Central memory CD8-positive, alpha-beta T cell (primary cell): ENCODE measurements around the gene KIAA0232.
"Not testable (repeated sequence)": the region's sequence is repeated elsewhere in the genome, so short reads cannot be mapped to it uniquely, and the experiment has no call there.

ENCODE experiments used
- ATAC-seq: fragments of 150-1000 bp; cut with Tn5 transposase; replicated peaks from 2 replicates; pipeline ENCODE4 v1.10.0; 2022; ENCODE audit warnings: mild to moderate bottlenecking, moderate FRiP score, moderate number of reproducible peaks; ENCODE audit not compliant: poor library complexity, severe bottlenecking; ENCODE audit errors: extremely low read depth
- DNase-seq, 2 donors: peaks; one replicate each; pipeline ENCODE4 v3.0.0; 2021; ENCODE audit warnings: low spot score in 2 of 2
- H3K27ac Mint-ChIP-seq: one replicate; pipeline ENCODE4 v1.8.0; 2022; ENCODE audit warnings: low read depth, mild to moderate bottlenecking, moderate library complexity, mixed read lengths
- H3K27me3 Mint-ChIP-seq: one replicate; pipeline ENCODE4 v1.8.0; 2022; ENCODE audit warnings: mixed read lengths
- H3K36me3 Mint-ChIP-seq: one replicate; pipeline ENCODE4 v1.8.0; 2022; ENCODE audit warnings: mild to moderate bottlenecking, moderate library complexity, mixed read lengths; ENCODE audit not compliant: insufficient read depth
- H3K4me1 Mint-ChIP-seq: one replicate; pipeline ENCODE4 v1.8.0; 2022; ENCODE audit warnings: mixed read lengths
- H3K4me3 Mint-ChIP-seq: one replicate; pipeline ENCODE4 v1.8.0; 2022; ENCODE audit warnings: mild to moderate bottlenecking, moderate library complexity, mixed read lengths
- H3K9me3 Mint-ChIP-seq: one replicate; pipeline ENCODE4 v1.8.0; 2022; ENCODE audit warnings: mixed read lengths

Gene KIAA0232

GRCh38 chr4:6788123-6788522, 5.6 kb downstream of the KIAA0232 start:
- Mint-ChIP-seq H3K36me3 (peaks cover 23% of the 10 kb centered on the region), H3K4me1 (peaks cover 48% of the 10 kb centered on the region), H3K9me3 (no peaks in the 10 kb centered on the region), H3K27ac (peak overlapping the region; percentile 79), H3K27me3 (no peaks in the 10 kb centered on the region), H3K4me3 (peak overlapping the region; percentile 46)
- DNase-seq (no peak), ATAC-seq (no peak)

GRCh38 chr4:6791245-6791644, 8.7 kb downstream of the KIAA0232 start:
- not testable (repeated sequence) for H3K9me3 Mint-ChIP-seq, ATAC-seq, H3K27me3 Mint-ChIP-seq, H3K27ac Mint-ChIP-seq, H3K4me3 Mint-ChIP-seq, DNase-seq
- peaks cover 24% of the 10 kb centered on the region for H3K36me3 Mint-ChIP-seq
- peaks cover 50% of the 10 kb centered on the region for H3K4me1 Mint-ChIP-seq

GRCh38 chr4:6791796-6792195, 9.3 kb downstream of the KIAA0232 start:
- not testable (repeated sequence) for H3K27me3 Mint-ChIP-seq, ATAC-seq, H3K4me3 Mint-ChIP-seq, DNase-seq, H3K9me3 Mint-ChIP-seq
- Mint-ChIP-seq H3K4me1 (peaks cover 54% of the 10 kb centered on the region), H3K36me3 (peaks cover 22% of the 10 kb centered on the region), H3K27ac (peak overlapping the region; percentile 37)

- Mint-ChIP-seq H3K9me3 (no peaks in the 10 kb centered on the region), H3K36me3 (peaks cover 18% of the 10 kb centered on the region), H3K4me1 (peaks cover 56% of the 10 kb centered on the region), H3K27me3 (no peaks in the 10 kb centered on the region), H3K4me3 (no peak overlapping the region), H3K27ac (no peak overlapping the region)
- ATAC-seq (no peak), DNase-seq (no peak)
These were observed 11.7 kb downstream of the KIAA0232 start for GRCh38 chr4:6794189-6794588.

- DNase-seq (no peak), ATAC-seq (no peak)
- H3K27me3 Mint-ChIP-seq: no peaks in the 10 kb centered on the region
- no peak overlapping the region for H3K27ac Mint-ChIP-seq
- peaks cover 64% of the 10 kb centered on the region for H3K4me1 Mint-ChIP-seq
- peaks cover 14% of the 10 kb centered on the region for H3K36me3 Mint-ChIP-seq
- H3K9me3 Mint-ChIP-seq: no peaks in the 10 kb centered on the region
- H3K4me3 Mint-ChIP-seq: no peak overlapping the region
These were observed 13.3 kb downstream of the KIAA0232 start for GRCh38 chr4:6795821-6796220.

- not testable (repeated sequence) for H3K9me3 Mint-ChIP-seq, H3K27me3 Mint-ChIP-seq, H3K4me3 Mint-ChIP-seq, ATAC-seq, DNase-seq, H3K27ac Mint-ChIP-seq, H3K36me3 Mint-ChIP-seq
- peaks cover 56% of the 10 kb centered on the region for H3K4me1 Mint-ChIP-seq
These were observed 14.8 kb downstream of the KIAA0232 start for GRCh38 chr4:6797368-6797767.

GRCh38 chr4:6799091-6799490, 16.6 kb downstream of the KIAA0232 start:
- DNase-seq (no peak), ATAC-seq (no peak)
- peaks cover 7% of the 10 kb centered on the region for H3K36me3 Mint-ChIP-seq
- H3K4me1 Mint-ChIP-seq: peaks cover 52% of the 10 kb centered on the region
- no peaks in the 10 kb centered on the region for H3K27me3 Mint-ChIP-seq
- H3K27ac Mint-ChIP-seq: no peak overlapping the region
- H3K4me3 Mint-ChIP-seq: no peak overlapping the region
- no peaks in the 10 kb centered on the region for H3K9me3 Mint-ChIP-seq

GRCh38 chr4:6802025-6802424, 19.5 kb downstream of the KIAA0232 start:
- H3K4me3 Mint-ChIP-seq: no peak overlapping the region
- H3K27ac Mint-ChIP-seq: no peak overlapping the region
- peaks cover 4% of the 10 kb centered on the region for H3K36me3 Mint-ChIP-seq
- ATAC-seq (no peak), DNase-seq (no peak)
- no peaks in the 10 kb centered on the region for H3K27me3 Mint-ChIP-seq
- H3K4me1 Mint-ChIP-seq: peaks cover 44% of the 10 kb centered on the region
- no peaks in the 10 kb centered on the region for H3K9me3 Mint-ChIP-seq

GRCh38 chr4:6802626-6803025, 20.1 kb downstream of the KIAA0232 start:
- ATAC-seq: no peak
- Mint-ChIP-seq H3K36me3 (peaks cover 4% of the 10 kb centered on the region), H3K4me1 (peaks cover 43% of the 10 kb centered on the region), H3K9me3 (no peaks in the 10 kb centered on the region), H3K4me3 (no peak overlapping the region), H3K27me3 (no peaks in the 10 kb centered on the region), H3K27ac (no peak overlapping the region)
- no peak for DNase-seq

GRCh38 chr4:6803246-6803645, 20.7 kb downstream of the KIAA0232 start:
- H3K9me3 Mint-ChIP-seq: no peaks in the 10 kb centered on the region
- H3K4me3 Mint-ChIP-seq: no peak overlapping the region
- no peak for ATAC-seq
- DNase-seq: no peak
- H3K27me3 Mint-ChIP-seq: no peaks in the 10 kb centered on the region
- H3K27ac Mint-ChIP-seq: no peak overlapping the region
- H3K36me3 Mint-ChIP-seq: peaks cover 4% of the 10 kb centered on the region
- peaks cover 42% of the 10 kb centered on the region for H3K4me1 Mint-ChIP-seq

GRCh38 chr4:6804082-6804752, 21.7 kb downstream of the KIAA0232 start:
- Mint-ChIP-seq H3K4me1 (peaks cover 42% of the 10 kb centered on the region), H3K4me3 (no peak overlapping the region), H3K27ac (no peak overlapping the region), H3K36me3 (no peaks in the 10 kb centered on the region), H3K9me3 (no peaks in the 10 kb centered on the region), H3K27me3 (no peaks in the 10 kb centered on the region)
- DNase-seq (no peak), ATAC-seq (no peak)

- H3K4me1 Mint-ChIP-seq: peaks cover 52% of the 10 kb centered on the region
These were observed 24.5 kb downstream of the KIAA0232 start for GRCh38 chr4:6806924-6807626.

GRCh38 chr4:6808259-6808658, 25.7 kb downstream of the KIAA0232 start:
- Mint-ChIP-seq H3K27me3 (no peaks in the 10 kb centered on the region), H3K27ac (peak overlapping the region; percentile 56), H3K4me3 (no peak overlapping the region), H3K4me1 (peaks cover 48% of the 10 kb centered on the region), H3K36me3 (no peaks in the 10 kb centered on the region), H3K9me3 (no peaks in the 10 kb centered on the region)
- DNase-seq: no peak
- ATAC-seq: no peak

More at GRCh38 chr4:6806924-6807626, 24.5 kb downstream of the KIAA0232 start:
- no peaks in the 10 kb centered on the region for H3K36me3 Mint-ChIP-seq
- no peak for DNase-seq
- ATAC-seq: no peak
- no peaks in the 10 kb centered on the region for H3K27me3 Mint-ChIP-seq
- H3K27ac Mint-ChIP-seq: no peak overlapping the region
- H3K9me3 Mint-ChIP-seq: no peaks in the 10 kb centered on the region
- no peak overlapping the region for H3K4me3 Mint-ChIP-seq
